CD1c-positive myeloid dendritic cell (primary cell): ENCODE results near the gene MTNR1A.
"Not testable (repeated sequence)": the region's sequence is repeated elsewhere in the genome, so short reads cannot be mapped to it uniquely, and the experiment has no call there.

Source experiments
- DNase-seq: peaks from one replicate; pipeline ENCODE4 v3.0.0-alpha.2; 2016; ENCODE audit errors: extremely low spot score

The MTNR1A gene

GRCh38 chr4:186563761-186564160 lies 8.4 kb upstream of the MTNR1A start:
- DNase-seq, result no peak

DNA sequence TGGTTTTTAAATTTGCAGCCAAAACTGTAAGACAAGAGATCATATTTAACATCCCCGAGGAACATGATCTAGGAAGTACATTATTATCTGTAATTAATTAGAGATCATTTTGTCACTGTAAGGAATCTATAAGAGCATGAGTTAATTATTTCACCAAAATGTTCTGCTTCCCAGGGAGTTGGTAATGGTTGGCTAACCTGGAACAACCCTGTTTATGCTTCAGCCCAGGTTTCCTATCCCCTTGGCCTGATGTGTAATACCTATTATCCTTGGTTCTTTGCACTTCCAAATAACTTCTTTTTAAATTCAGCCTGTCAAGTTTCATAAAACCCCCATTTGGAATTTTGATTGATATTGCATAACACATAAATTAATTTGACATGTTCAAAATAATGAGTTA lies 6.4 kb upstream of the MTNR1A start:
- DNase-seq, result no peak

DNA sequence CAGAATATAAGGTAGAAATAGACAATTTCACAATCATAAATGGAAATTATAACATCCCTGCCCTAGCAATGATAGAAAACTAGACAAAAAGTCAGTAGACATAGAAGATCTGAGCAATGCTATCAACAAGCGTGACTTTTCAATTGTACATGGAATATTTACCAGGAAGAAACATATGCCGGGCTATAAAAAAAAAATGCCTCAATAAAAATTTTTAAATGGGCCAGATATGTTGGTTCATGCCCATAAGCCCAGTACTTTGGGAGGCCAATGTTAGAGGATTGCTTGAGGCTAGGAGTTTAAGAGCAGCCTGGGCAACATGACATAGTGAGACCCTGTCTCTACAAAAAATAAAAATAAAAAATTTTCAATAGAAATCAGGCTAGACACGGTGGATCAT lies 5.3 kb upstream of the MTNR1A start:
- DNase-seq, result no peak

DNA sequence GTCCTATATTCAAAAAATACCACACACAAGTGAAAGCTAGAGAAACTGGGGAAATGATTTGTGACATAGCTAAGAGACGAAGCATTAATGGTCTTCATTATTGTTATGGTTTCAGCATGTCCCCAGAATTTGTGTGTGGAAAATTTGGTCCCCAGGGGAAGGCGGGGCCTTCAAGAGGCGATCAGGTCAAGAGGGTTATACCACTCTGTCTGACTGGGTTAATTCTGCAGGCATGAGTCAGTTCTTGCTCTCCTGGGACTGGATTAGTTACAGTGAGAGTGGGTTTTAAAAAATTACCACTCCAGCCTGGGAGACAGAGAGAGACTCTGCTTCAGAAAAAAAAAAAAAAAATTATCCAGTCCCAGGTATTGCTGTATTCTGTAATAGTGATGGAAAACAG lies 2.1 kb upstream of the MTNR1A start:
- DNase-seq, result no peak

DNA sequence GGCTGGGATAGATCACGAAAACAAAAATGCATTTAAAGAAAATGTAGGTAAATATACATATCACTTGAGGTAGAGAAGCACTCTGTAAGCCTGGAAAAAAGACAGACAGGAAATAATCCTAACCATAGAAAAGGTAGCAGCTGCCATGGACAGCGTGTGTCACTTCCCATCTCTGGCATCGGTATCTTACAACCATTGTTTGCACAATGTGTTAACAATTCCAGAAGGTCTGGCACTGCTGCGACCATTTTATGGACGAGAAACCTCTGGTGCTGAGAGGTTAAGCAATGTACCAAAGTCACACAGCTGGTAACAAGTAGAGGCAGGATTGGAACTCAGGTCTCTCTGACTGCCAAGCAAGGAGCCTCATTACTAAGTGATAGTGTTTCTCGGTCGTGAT lies 1.7 kb upstream of the MTNR1A start:
- no peak for DNase-seq

DNA sequence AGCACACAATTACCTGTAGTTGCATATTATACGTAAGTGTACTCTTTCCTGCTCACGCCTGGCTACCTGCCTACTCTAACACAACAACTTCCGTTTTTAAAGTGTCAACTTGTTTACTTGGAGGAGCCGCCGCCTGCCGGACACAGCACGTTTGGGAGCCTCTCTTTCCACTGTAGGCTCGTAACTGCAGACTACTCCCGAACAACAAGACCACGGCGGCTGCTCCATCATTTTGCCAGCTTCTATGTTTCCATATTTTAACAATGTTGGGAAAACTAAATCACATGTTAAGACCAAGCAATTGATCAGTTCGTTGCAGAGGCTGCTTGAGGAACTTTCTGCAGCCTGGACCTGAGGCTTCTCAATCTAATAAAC lies 841 bp downstream of the MTNR1A start:
- DNase-seq, result no peak

- no peak for DNase-seq
These were observed 1.6 kb downstream of the MTNR1A start for GRCh38 chr4:186553717-186554116.

DNA sequence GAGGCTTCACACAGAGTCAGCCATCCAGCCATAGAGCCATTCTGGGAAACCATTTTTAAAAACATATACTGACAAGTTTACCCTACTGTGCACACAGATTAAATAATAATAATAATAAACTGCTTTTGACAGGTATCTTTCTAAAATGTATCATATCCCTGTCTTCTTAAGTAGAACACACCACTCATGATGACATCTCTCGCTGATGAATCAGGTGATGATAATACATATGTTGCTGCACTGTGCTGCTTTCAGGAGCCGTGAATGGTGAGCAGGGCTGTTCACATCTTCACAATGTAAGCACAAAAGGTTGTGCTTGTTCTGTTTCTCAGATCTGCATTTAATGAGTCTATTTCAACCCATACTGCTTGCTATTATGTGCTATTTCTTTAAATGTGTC lies 3.5 kb downstream of the MTNR1A start:
- DNase-seq, result no peak

GRCh38 chr4:186545436-186545835 lies 9.9 kb downstream of the MTNR1A start:
- DNase-seq, result no peak

- no peak for DNase-seq
These were observed 12.2 kb downstream of the MTNR1A start for GRCh38 chr4:186543206-186543605.

DNA sequence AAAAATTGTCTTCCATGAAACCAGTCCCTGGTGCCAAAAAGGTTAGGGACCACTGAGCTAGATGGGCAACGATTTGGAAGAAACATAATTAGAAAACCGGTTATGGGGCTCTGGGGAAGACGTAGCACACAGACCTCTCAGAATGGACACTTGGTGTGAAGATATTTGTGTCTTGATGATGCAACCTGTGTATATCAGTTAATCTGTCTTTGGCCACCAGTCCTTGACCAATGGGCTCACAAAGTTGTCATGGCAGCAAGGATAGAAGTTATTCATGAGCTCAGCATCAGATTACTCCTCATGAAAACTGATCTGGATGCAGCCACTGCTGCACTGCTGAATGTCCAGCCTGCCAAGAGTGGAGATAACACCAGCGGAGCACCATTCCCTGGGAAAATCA lies 13.6 kb downstream of the MTNR1A start:
- no peak for DNase-seq

GRCh38 chr4:186537843-186538521 lies 17.4 kb downstream of the MTNR1A start:
- DNase-seq, result no peak

DNA sequence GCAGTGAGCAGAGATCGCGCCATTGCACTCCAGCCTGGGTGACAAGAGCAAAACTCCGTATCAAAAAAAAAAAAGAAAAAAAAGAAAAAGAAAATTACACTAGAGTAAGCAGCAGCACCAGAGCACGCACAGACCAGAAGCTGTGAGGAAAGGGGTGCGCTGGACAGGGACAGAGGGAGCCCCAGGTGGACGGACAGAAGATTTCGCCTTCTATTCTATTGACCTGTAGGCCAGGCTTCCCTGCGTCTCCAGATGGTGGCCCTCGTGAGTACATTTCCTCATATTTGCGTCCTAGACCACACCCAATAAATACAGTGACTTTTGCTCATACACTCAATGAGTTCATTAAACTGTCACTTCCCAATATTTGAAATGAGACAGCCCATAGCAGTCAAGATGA lies 19.1 kb downstream of the MTNR1A start:
- DNase-seq, result no peak

- no peak for DNase-seq
These were observed 21.3 kb downstream of the MTNR1A start for GRCh38 chr4:186534056-186534455.

GRCh38 chr4:186523927-186524326 lies 31.4 kb downstream of the MTNR1A start:
- DNase-seq, result not testable (repeated sequence)

DNA sequence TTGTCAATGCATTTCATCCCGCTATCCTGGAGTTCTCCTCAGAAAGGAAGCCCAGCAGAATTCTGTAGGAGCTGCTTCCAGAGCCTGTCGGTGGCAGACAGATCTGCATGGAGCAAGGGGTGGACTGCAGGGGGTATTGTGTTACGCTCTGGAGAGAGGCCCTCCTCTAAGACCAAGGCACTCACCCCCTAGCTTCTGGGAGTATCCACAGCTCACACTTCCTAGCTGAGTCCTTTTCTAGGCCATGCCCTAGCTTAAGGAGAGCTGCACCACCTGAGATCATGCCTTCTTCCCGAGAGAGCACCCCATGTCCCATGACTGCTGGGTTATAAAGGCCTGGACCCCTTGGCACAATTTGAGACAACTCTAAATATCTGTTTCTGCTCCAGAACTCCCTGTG lies 39.1 kb downstream of the MTNR1A start:
- no peak for DNase-seq

DNA sequence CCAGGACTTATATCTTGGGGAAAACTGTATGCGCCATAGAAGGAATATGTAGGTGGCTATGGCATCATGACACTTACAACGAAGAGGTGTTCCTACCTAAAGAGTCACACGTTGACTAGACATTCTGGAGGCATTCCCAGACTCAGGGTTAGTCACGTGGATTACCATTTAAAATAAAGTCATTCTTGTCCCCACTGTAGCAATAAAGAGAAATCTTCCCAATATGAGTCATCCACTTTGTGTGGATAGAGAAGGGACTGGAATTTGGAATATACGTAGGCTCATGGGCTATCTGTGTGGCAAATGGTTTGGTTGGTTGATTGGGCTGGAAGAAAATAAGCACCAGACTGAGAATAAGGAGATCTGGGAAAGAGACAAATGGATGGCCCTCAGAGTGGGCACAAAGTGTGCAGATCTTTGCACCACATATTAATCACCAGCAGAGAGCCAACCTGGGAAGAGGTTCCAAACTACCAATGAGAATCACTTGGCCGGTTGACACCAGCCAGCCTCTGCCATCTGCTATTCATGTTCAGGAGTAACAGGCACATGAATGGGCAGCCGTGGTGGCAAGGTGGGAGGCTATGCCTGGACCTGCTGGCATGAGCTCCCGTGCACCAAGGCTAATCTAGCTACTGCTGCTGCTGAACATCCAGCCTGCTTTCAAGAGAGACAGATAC lies 41.0 kb downstream of the MTNR1A start:
- DNase-seq, result no peak

GRCh38 chr4:186504771-186505170 lies 50.6 kb downstream of the MTNR1A start:
- DNase-seq, result not testable (repeated sequence)

GRCh38 chr4:186502231-186502630 lies 53.1 kb downstream of the MTNR1A start:
- DNase-seq, result no peak

- DNase-seq, result no peak
These were observed 53.8 kb downstream of the MTNR1A start for GRCh38 chr4:186501554-186501953.

DNA sequence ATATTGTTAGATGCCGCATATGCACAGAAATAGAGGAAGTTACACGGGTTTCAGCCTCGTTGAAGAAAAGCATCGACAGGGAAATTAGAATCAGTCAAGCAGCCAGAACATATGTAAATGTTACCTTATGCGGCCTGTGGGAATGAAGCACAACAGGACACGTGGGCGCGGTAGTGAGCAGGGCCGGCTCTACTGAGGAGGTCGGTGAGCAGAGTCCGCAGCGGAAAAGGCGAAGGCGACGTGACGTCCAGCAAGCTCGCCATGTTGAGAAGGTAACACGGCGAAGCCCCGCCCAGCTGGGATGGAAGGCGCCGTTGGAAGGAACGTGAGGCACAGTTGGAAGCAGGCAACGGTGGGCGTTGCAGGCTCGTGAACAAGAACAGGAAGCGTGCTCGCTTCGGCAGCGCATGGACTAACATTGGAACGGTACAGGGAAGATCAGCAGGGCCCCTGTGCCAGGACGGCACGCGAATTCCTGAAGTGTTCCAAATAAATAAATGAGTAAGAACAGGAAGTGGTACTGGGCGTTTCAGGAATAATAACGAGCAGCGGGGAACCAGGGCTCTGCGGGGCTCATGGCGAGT lies 54.6 kb downstream of the MTNR1A start:
- no peak for DNase-seq

DNA sequence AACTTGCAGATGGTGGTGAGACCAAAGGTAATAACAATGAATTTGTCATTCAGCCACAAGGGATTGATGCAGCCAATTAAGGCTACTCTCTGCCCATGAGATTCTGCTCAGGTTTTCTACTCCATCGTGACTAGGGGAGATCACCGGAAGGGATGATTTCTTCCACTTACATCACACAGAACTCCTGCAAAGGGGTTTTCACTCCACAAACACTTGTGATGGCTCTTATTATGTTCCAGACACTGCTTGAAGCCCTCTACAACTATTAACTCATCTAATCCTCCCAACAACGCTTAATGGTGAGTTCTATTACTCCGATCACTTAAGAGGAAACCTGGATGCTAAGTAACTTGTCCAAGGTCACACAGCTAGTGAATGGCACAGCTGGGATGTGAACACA lies 55.9 kb downstream of the MTNR1A start:
- no peak for DNase-seq

GRCh38 chr4:186497043-186497442 lies 58.3 kb downstream of the MTNR1A start:
- no peak for DNase-seq
